Activated effector memory CD4-positive, alpha-beta T cell treated with Interleukin-2 at 50 U/mL for 16 hours (primary cell): Measurements from ENCODE around the gene TNIP1.

Experiments used
- DNase-seq: peaks from one replicate; pipeline ENCODE4 v3.0.0-alpha.2; 2020

The TNIP1 gene

DNA sequence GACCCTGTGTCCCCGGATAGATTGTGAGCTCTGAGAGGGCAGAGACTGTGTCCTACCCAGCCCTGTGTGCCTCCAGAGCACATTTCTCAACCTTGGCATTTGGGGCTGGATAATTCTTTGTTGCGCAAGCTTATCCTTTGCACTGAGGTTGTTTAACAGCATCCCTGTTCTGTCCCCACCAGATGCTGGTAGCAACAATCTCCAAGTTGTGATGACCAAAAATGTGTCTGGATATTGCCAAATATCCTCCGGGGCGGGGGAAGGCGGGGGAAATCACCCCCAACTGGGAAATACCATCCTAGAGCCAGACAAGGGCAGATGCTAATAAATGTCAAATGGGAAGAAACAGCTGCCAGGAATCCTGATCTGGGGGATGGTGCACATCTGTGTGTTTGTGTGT lies 24.0 kb upstream of the TNIP1 start:
- DNase-seq: no peak

DNA sequence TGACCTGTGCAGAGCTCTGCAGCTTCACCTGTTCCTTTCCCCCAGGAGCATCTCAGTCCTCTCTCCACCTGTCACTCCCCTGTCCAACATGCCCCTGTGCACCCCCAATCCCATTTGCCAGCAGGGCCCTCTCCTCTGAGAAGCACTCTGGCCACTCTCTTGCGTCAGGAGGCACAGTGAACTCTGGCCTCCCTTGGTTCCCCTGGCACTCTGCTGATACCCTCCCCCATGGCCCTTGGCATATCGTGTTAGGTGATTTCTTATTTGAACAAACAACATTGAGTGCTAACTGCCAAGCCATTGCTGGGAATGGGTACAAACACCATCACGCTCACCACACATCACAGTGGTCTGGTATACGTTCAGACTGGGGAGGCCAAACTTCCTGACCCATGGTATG lies 20.9 kb upstream of the TNIP1 start:
- no peak for DNase-seq

DNA sequence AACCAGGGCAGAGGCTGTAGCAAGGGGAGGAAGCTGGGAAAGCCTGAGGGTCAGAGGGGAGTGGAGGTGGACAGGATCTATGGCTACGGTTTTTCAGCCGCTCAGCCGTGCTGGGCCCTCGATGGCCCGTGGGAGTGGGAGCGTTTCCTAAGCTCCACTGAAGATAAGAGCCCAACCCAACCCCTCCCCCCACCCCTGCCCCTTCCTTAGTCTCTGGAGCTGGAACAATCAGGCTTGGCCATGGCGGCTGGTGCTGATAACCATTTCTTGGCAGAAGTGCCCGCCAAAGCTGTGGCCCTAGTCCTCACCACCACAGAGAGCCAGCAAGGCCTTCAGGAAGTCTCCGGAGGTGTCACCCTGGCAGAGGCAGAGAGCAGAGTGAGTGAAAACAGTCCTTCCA lies 20.3 kb upstream of the TNIP1 start:
- no peak for DNase-seq

DNA sequence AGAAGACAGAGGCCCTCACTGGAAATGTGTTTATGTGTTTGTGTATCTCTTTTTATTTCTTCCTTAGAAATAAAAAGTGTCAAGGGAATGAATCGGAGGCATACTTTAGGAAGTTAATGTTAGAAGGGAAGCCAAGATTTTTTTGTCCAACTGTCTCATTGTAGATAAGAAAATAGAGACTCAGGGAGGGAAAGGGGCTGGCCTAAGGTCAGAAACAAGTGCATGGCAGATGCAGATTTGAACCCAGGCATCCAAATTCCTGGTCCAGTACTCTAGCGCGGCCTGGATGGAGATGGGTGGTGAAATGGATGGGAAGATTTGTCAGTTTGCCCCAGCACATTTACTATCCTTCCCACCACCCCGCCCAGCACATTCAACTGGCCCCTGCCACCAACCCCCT lies 19.8 kb upstream of the TNIP1 start:
- DNase-seq: no peak

DNA sequence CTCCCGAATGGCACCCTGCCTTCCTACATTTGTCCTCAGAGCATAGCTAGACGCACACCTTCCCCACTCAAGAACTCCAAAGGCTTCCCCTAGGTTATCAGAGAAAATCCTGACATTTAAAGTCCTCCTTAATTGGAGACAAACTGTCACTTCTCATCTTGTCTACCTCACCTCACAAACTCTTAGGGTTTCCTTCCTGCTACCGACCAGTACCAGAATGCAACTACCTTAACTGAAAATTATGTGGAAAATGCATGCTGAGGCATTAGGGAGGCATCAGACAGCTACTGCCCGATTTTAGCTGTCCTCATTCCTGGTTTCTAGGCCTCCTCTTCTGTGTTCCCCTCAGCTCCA lies 17.9 kb upstream of the TNIP1 start:
- no peak for DNase-seq

DNA sequence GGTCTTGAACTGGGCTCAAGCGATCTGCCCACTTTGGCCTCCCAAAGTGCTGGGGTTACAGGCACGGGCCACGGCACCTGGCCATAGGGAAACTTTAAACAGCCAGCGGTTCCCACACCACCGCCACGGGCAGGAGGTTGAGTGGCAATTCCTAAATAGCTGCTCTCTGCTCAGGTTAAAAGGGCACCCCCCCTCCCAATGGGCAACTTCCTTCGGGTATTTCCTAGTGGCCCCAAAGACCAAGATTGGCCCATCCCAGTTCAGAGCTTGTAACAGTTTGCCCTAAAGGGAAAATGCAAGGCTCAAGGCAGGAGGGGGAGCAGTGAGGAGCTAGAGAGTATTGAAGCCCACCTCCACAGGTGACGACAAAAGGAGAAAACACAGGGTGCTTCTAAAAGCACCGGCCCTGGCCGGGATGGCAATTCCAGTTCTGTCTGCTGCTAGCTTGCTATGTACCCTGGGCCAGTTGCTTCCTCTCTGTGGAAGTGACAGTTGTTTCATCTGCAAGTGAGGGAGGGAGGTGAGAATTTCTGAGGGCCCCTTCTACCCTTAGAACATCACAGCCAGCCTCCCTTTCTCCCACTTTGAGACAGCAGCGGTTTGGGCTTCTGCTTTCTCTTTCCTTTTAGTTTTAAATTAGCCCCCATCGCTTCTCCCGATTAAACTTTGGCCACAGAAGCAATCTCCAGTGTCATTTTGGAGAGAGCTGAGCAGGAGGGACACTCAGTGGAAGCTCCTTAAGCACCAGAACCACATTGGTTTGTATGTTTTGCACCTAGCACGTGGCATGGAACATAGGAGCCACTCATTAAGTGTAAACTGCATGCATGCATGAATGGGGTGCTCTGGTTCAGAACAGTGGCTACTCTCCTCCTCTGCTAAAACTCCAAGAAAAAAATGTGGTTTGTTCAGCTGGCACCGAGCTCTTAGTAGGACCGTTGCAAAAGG lies 17.3 kb upstream of the TNIP1 start:
- DNase-seq: no peak

DNA sequence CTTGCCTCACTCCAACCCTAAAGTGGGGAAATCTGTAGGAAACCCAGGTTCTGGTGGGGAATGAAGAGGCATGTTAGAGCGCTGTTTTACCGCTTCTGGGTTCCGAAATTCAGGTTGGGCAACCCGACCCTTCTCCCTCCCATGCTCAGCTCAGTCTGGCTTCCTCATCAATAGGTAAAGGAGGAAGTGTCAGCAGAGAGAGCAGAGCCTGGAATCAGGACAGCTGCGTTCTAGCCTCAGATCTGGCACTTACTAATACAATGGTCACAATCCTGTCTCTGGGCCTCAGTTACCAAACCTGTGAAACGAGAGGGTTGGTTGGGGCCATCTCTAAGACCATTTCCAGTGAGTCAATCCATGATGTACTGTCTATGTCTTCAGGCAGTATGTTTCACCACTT lies 16.2 kb upstream of the TNIP1 start:
- no peak for DNase-seq

DNA sequence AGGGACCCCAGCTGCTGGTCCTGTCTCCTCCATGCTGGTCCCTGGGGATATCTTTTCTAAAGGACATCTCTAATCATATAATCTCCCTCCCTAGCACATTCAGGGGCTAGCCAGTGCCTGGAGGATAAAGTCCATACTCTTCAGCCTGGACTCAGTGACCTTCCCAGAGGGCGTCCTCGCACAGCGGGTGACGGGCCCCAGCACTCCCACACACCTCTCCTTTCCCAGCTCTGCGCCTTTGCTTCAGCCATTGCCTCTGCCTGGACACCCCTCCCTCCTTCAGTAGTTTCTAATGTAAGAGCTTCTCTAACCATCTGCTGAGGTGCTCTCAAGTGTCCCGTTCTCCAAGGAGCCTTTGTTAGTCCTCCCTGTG lies 15.2 kb upstream of the TNIP1 start:
- DNase-seq: no peak

DNA sequence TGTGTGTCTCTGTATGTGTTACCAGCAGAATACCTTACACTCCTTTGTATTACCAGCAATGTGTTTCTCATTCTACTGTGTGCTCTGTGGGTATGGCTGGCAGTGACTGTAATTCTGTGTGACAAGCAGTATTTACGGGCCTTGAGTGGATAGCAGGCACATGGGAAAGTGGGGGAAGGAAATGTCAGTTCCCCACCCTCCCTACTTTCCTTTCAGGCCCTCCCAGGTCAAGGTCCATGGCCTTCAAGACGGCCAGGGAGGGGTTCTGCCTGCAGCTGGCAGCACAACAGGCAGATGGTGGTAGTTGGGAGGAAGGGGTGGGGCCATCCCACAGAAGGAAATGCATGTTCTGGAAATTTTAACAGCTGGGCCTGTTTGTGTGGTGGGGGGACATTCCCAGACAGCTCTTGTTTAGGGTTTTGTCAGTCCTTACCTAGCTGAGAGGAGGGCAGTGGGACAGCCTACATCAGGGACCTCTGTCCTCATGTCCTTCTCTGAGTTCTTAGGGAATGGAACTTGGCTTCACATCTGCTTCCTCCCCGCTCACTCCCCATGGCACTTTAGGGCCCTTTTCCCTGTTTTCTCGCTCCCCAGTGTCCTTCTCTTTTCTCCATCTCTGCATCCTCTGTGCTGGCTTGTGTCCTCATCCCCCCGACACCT lies 14.6 kb upstream of the TNIP1 start:
- DNase-seq: no peak

DNA sequence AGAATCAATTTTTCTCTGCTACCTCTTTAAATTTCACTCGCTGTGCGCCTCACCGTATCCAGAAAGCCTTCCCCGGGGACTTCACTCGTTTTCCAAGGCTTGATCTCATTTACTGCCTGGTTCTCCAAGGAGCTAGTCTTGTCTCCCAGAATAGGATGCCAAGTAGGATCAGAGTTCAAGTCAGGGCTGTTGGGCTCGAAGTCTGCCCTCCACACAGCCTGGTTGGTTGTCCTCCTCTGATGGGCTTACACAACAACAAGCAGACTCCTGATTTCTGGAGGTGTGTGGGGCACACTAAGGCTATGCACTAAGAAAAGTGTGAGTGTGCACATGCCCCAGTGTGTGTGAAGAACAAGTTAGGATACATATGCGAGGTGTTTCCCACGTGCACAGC lies 14.0 kb upstream of the TNIP1 start:
- no peak for DNase-seq

DNA sequence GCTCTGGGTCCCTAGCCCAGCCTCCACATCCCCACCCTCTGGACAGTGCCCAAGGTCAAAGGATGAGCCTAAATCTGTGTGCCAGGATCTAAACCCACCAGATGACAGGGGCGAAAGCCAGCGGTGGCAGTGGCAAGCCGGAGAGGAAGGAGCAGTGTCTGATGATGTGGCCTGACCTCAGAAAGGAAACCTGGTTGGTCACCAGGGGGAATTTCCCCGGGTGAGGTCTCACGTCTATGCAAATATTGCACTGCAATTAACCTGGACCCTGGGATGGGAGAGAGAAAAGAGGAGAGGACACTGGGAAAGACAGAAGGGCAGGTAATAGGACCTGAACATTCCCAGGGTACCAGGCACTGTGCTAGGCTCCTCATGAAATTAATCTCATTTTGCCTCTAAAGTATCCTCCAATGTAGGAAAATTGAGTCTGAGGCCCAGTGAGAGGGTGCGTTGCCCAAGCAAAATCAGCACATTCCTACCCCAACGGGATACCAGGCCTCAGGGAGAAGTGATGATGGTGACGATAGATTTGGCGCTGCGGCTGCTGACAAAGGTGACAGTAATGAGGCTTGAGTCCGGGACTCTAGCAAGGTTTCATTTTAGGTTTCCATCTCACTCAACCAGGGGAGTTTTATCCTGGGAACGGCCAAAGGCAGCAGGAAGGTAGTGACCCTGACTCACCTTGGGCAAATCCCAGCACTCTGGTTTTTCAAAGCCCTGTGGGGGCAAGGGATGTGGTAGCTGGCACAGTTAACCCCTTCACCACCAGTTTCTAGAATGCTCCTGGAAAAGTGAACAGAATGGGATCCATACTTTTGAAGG lies 13.4 kb upstream of the TNIP1 start:
- DNase-seq: peak; percentile 32

DNA sequence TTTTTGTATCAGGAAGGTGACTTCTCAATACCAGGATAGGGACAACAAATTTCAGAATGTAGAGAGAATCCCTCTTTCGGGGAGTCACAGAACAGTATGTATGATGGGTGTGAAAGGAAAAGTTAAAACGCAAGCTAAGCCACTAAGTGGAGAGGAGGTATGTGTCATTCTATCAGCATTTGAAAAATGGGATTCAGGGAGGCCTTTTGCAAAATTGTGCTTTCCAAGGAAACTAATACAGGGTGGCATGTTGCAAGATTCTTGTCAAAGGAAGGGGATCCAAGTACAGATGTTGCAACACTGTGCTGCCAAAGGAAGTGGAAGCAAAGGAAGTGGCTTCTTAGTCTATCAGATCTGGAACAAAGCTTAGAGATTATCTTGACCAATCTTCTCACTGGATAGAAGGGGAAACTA lies 12.6 kb upstream of the TNIP1 start:
- no peak for DNase-seq

DNA sequence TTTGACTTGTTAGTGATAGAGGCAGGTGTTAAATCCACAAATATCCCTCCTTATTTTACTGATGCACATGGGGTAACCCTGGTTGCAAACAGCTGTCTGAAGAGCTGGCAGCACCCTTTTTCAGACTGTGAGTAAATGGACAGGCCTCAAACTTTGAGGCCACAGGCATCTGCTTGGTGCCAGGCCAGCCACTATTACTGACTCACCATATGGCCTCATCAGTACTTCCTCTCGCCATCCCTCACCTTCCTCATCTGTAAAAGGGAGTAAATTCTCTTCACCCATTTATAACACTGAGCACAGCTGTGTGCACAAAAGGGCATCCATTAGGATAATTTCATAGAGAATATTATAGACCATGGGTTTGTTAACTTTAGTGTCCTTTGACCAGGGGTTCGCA lies 11.9 kb upstream of the TNIP1 start:
- no peak for DNase-seq

DNA sequence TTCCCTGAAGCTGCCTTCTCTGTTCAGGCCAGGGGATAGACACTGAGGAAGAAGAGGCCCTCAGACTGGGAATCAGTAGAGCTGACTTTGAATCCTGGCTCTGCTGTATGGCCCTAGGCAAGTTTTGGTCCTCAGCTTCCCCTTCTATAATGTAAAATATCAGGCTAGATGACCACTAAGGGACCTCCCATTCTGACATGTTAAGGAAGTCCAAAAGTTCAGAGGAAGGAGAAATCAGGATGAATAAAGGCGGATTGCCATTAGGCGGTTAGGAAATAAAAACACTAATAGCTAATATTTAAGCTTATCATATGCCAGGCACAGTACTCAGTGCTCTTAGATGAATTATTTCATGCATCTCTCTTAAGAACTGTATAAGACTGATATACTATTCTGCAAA lies 8.9 kb upstream of the TNIP1 start:
- DNase-seq: no peak

DNA sequence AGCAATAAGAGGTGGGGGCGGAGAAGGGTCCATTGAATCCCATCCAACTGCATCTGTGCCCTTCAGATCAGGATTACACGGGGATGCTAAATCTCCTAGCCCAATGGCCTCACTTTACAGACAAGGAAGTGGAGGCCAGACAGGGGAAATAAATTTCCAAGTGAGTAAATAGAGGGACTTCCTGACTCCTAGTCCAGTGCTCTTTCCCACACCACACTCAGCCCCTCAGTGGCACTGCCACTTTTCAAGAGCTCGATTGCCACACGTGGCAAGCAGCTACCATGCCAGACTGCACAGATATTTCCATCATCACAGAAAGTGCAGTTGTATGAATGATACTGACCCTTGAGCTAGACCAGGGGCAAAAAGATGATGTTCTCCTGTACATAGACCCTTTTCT lies 8.2 kb upstream of the TNIP1 start:
- no peak for DNase-seq

DNA sequence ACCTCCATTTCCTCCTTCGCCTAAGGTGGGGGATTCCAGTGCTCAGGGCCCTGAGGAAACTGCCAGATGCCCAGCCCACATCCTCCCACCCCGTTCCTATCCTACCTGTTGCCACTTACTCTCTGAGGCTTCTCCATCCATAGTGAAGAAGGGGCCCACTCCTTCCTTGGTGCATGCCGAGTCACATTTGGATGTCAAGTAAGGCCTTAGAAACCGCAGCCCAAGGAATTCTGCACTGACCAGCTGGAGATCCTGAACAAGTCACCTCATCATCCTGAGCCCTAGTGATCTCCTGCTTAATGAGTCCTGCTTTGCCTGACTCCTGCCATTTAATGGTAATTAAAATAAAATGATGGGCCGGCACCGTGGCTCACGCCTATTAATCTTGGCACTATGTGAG lies 6.7 kb upstream of the TNIP1 start:
- no peak for DNase-seq

DNA sequence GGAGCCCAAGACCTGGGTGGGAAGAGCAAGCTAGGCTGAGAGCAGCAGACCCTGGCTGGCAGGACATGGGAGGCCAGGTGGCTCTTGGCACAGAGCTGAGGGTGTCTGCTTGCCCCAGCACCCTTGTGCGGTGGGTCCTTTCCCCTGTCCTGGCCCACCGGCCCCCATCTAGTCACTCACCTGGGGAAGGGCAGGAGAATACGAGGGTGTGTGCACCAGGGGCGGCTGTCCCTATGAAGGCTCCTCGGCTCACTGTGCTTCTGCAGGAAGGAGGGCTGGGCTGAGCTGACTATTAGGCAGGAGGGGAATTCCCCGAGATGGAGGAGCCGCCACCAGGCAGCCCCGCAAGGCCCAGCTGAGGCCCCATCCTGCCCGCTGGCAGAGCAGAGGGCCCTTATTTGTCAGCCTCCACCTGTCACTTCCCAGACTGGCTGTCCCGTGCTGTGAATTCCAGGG lies 6.1 kb upstream of the TNIP1 start:
- peak; percentile 61 for DNase-seq

DNA sequence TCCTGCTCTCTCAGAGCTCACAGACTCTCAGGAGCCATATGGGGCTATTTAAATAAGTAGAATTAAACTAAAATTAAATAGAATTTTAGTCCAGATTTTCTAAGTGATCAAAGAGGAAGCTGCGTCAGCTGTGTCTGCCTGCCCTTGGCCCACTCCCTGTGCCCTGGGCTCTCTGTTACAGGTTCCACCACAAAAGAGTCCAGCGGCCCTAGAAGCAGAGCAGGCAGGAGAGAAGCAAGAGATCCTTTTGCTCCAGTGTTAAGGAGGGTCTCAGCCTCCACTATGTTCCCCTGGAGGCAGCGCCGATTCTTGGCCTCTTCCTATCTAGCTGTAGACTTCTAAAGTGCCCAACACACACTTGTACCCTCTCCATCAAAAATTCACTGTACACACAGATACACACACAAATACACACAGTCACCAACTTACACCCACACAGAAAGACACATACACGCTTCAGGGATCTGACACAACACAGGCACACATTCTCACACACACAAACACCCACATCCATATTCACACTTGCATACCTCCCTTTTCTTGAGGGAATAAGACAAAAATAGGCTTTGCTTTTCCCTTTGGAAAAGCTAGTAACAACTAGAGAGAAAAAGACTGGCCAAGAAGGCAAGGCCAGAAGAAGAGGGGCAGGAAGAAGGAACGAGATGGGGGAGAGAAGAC lies 5.5 kb upstream of the TNIP1 start:
- no peak for DNase-seq

DNA sequence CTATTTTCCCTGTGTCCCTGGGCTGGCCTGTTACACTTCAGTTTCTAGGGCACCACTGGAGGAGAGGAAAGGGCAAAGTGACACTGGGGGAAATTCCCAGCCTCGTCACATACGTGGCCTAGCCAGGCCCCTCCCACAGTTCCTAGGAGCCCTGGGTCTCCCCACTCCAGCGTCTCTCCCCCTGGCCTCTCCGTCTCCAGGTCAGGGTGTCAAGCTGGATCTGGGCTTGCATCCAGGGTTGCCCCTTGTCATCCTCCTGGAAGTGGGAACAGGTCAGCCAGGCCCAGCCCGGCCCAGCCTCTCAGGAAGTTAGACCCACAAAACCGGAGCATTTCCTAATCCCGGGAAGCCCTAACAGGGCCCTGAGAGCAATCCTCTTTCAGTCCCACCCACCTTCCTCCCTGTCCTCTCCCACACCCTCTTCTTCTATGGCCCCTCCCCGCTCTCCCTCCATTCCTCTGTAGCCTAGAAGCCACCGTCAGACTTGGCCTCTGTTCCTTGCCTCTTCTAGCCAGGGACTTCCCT lies 4.7 kb upstream of the TNIP1 start:
- DNase-seq: no peak

DNA sequence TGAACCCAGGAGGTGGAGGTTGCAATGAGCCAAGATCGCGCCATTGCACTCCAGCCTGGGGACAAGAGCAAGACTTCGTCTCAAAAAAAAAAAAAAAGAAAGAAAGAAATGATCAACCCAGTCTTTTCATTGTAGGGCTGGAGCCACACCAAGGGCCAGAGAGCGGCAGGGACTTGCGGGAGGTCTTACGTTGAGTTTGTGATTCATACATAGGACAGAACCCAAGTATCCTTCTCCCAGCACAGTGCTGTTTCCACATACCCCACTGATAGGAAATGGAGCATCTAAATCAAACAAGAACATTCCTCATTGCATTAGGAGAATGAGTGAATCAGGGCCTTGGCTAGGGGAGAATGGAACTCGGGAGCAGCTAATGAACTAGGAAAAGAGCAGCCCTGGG lies 3.5 kb upstream of the TNIP1 start:
- DNase-seq: no peak

DNA sequence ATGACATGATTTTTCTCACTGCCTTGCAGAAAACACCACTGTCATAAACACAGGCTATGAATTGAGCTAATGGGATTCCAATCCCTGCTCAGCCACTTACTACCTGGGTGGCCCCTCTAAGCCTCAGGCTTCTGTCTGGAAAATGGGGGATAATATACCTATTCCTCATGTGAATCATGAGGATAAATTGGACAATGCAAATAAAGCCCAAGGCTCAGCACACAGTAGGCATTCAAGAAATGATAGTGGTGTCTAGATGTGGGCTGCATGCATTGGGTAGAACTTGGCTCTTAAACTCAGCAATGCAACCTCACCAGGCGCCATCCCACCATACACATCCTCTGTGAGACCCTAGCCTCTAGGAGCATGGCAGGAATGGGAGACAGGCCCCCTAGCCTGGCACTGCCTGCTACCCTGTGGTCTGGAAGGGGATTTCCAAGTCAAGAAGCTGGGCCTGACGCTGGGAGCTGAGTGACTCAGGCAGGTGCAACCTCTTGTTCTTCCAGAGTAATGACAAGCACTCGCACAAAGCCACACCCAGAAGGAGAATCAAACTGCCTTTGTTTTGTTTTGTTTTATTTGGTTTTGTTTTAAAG lies 2.3 kb upstream of the TNIP1 start:
- peak; percentile 60 for DNase-seq

DNA sequence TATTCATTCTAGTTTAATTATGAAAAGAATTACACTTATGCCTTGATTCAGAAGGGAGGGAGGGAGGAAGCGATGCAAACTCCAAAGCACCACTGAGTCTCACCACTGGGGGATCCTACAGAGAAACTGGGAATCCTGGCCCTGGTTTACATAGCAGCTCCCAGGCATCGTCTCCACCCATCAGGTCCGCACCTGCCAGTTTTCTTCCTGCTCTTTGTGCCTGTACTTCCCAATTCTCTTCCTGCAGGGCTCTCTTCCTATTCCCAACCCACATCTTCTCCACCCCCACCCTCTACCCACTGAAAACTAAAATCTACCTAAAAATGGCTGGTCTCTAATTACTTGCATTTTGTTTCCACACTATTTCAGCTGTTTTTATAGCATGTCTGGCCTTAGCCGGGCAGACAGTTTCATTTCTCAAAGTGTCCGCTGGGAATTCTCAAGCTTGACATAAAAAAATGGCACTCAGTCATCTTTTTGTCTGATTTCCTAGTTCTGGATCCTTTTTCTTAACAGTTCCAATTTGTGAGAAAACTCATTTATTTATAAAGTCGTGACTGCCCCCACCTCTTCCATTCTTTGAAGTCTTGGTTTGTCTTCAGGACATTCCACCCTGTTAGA lies 1.6 kb upstream of the TNIP1 start:
- DNase-seq: no peak
